ENCODE data around the gene LMLN. TPM values are rescaled to one million over a fixed set of nuclear protein-coding genes. Genes with fewer than 3 reads are reported as not detected.
"Not testable (repeated sequence)": the region's sequence is repeated elsewhere in the genome, so short reads cannot be mapped to it uniquely, and the experiment has no call there.

Gene LMLN
- total and polyA plus RNA-seq, 2 of the 8 experiments (the other 6 are each of a cell fraction or from before 2014, with no cell fraction given), result 3.9 to 5.0 TPM

- H4K8ac ChIP-seq (ENCODE audit: extremely low read depth, insufficient read depth, low read length); H4K91ac ChIP-seq (replicated peaks; ENCODE audit: insufficient read length, low read length); H3K4me1 ChIP-seq (replicated peaks in 1 of 4; ENCODE audit: control insufficient read depth in 3 of 4, insufficient read depth in 4 of 4, low read length in 3 of 4); H3K79me2 ChIP-seq (ENCODE audit: control insufficient read depth in 1 of 2, insufficient read depth in 2 of 2, low read length in 2 of 2); H3K27ac ChIP-seq (ENCODE audit: low read depth, low read length); H2BK15ac ChIP-seq (ENCODE audit: low read length); H3K79me1 ChIP-seq (ENCODE audit: low read depth, low read length); H2BK5ac ChIP-seq (ENCODE audit: low read depth, low read length); H4K20me1 ChIP-seq (replicated peaks in 1 of 2; ENCODE audit: control insufficient read depth in 1 of 2, insufficient read depth in 2 of 2, low read length in 2 of 2); CTCF ChIA-PET (ENCODE audit: partially characterized antibody); H2AK5ac ChIP-seq (ENCODE audit: low read depth, low read length); H2BK120ac ChIP-seq (replicated peaks; ENCODE audit: low read depth, low read length); H4K5ac ChIP-seq (ENCODE audit: insufficient read length, low read depth, low read length); H3K4ac ChIP-seq (replicated peaks; ENCODE audit: insufficient read length, low read depth, low read length); FAIRE-seq; DNase-seq (ENCODE audit: low read depth in 1 of 2, low spot score in 2 of 2); H3K9ac ChIP-seq (replicated peaks in 1 of 4; ENCODE audit: extremely low read depth in 1 of 4, low read depth in 3 of 4, low read length in 3 of 4); H3K23me2 ChIP-seq (ENCODE audit: low read depth, low read length); H3K4me2 ChIP-seq (ENCODE audit: insufficient read depth in 1 of 2, low read depth in 2 of 2, low read length in 2 of 2); H2BK20ac ChIP-seq (ENCODE audit: low read length); H3K9me3 ChIP-seq (ENCODE audit: insufficient read depth in 2 of 2, low read depth in 1 of 2, low read length in 1 of 2); H3K14ac ChIP-seq (ENCODE audit: insufficient read length); H2BK12ac ChIP-seq (ENCODE audit: low read depth, low read length); H2AFZ ChIP-seq (ENCODE audit: low read length); H3K23ac ChIP-seq (ENCODE audit: insufficient read length); H3K18ac ChIP-seq (ENCODE audit: extremely low read depth, low read length); H3K4me3 ChIP-seq (ENCODE audit: extremely low read depth in 1 of 4, insufficient read depth in 2 of 4, low read depth in 3 of 4, low read length in 4 of 4); H3K56ac ChIP-seq (replicated peaks; ENCODE audit: insufficient read length, low read depth, low read length); H3K27me3 ChIP-seq (replicated peaks in 1 of 4; ENCODE audit: control insufficient read depth in 3 of 4, extremely low read depth in 1 of 4, insufficient read depth in 3 of 4, low read length in 3 of 4); H3K36me3 ChIP-seq (ENCODE audit: control insufficient read depth in 2 of 4, insufficient read depth in 4 of 4, low read length in 3 of 4): not testable (repeated sequence)
- 95% methylated on average over 8 of the region's 8 CpGs; no CpG with 5 or more reads in 1 of the 2 experiments for WGBS, 2 experiments (ENCODE audit: extremely low coverage in 1 of 2, insufficient coverage in 1 of 2, insufficient read length in 1 of 2, insufficient replicate concordance in 2 of 2, low coverage in 1 of 2, low lambda C conversion rate in 2 of 2, missing lambda C conversion rate in 1 of 2)
- TF ChIP-seq EP300 (IDR thresholded peaks at IDR 0.05; ENCODE audit: borderline replicate concordance in 1 of 2, low read depth in 2 of 2, low read length in 2 of 2), result peak in 1 of 2 experiments; percentile 79; a peak in 1 of 3 replicates
- POLR2A ChIA-PET (ENCODE audit: partially characterized antibody), result interaction anchor here (0.6 to 1.2 kb wide), 2 partner anchors 9 to 368 kb away, joined by 3 read pairs; no protein-coding TSS in a partner anchor
Measured at GRCh38 chr3:197967337-197967989, 7.4 kb downstream of the LMLN start.

All from H1 (cell line).